ENCODE data around the gene PIK3R6. TPM values are rescaled to one million over a fixed set of nuclear protein-coding genes. Genes with fewer than 3 reads are reported as not detected.

The PIK3R6 gene
- total RNA-seq, 1 experiment from 2014 or later: not detected

GRCh38 chr17:8788998-8789397, 78.5 kb downstream of the PIK3R6 start:
- H4K8ac ChIP-seq (replicated peaks; ENCODE audit: insufficient read length, low read depth, low read length): no peak overlapping the region
- H3K79me2 ChIP-seq (ENCODE audit: insufficient read depth, low read length): no peaks in the 10 kb centered on the region
- peaks cover 17 to 21% of the 10 kb centered on the region in 2 experiments for H3K4me1 Mint-ChIP-seq
- H2BK20ac ChIP-seq (ENCODE audit: low read depth, low read length, poor library complexity, severe bottlenecking): no peak overlapping the region
- H3T11ph ChIP-seq (ENCODE audit: low read length): no peak overlapping the region
- no peak overlapping the region for H3K18ac ChIP-seq (ENCODE audit: insufficient read length, low read depth, low read length)
- no peak overlapping the region for H3K56ac ChIP-seq (ENCODE audit: insufficient read length, low read depth, low read length)
- no peak for DNase-seq
- no peak overlapping the region for H3K27ac ChIP-seq (ENCODE audit: insufficient read length, low read depth, low read length)
- peaks cover 2 to 10% (median 6%) of the 10 kb centered on the region in 3 experiments; a peak in 6 of 7 replicates for H3K36me3 Mint-ChIP-seq (ENCODE audit: insufficient read depth in 1 of 3, low read depth in 3 of 3)
- H3K27me3 ChIP-seq (ENCODE audit: insufficient read depth, low read length): no peaks in the 10 kb centered on the region
- no peaks in the 10 kb centered on the region for H4K20me1 ChIP-seq (ENCODE audit: control insufficient read depth, insufficient read depth, insufficient read length)
- no peak overlapping the region for H3K23ac ChIP-seq (ENCODE audit: insufficient read length, low read depth, low read length)
- H3K9ac ChIP-seq (ENCODE audit: extremely low read depth, insufficient read length, low read length): no peak overlapping the region
- H3K9me3 Mint-ChIP-seq: peaks cover 9 to 16% of the 10 kb centered on the region in 2 experiments
- H3K4ac ChIP-seq (ENCODE audit: low read depth, low read length): no peak overlapping the region
- H3K23me2 ChIP-seq (ENCODE audit: insufficient read length, low read depth, low read length, poor library complexity, severe bottlenecking): no peaks in the 10 kb centered on the region
- no peak overlapping the region for H3K27ac Mint-ChIP-seq
- no peak overlapping the region for H2BK15ac ChIP-seq (ENCODE audit: low read depth, low read length)
- H3K4me2 ChIP-seq (ENCODE audit: insufficient read depth, insufficient read length, low read length): no peak overlapping the region
- H3K14ac ChIP-seq (ENCODE audit: insufficient read depth, low read length): no peak overlapping the region
- no peak overlapping the region for H4K5ac ChIP-seq (ENCODE audit: insufficient read length, low read depth, low read length)
- WGBS (ENCODE audit: extremely low coverage, insufficient read length, low lambda C conversion rate): no CpG with 5 or more reads among the region's 2 CpGs
- H3K4me3 Mint-ChIP-seq: no peak overlapping the region
- H3K9me3 ChIP-seq (ENCODE audit: control insufficient read depth, low read depth, low read length): peaks cover 5% of the 10 kb centered on the region
- no peak overlapping the region for H2AFZ ChIP-seq (ENCODE audit: low read length)
- H2BK12ac ChIP-seq (ENCODE audit: insufficient read length, low read depth, low read length): no peak overlapping the region
- no peaks in the 10 kb centered on the region for H3K4me1 ChIP-seq (ENCODE audit: insufficient read depth, low read length)
- H4K91ac ChIP-seq (ENCODE audit: insufficient read length, low read depth, low read length): no peak overlapping the region
- no peak overlapping the region for H2AK5ac ChIP-seq (ENCODE audit: insufficient read length, low read length)
- no peak overlapping the region for H2BK5ac ChIP-seq (ENCODE audit: insufficient read length, low read length)
- H3K27me3 Mint-ChIP-seq (ENCODE audit: low read depth): no peaks in the 10 kb centered on the region; the same call in 1 of the 2 replicates
- H3K79me1 ChIP-seq (ENCODE audit: insufficient read depth, low read depth, low read length, poor library complexity, severe bottlenecking): no peaks in the 10 kb centered on the region
- no peak overlapping the region for H2BK120ac ChIP-seq (ENCODE audit: low read depth, low read length, poor library complexity, severe bottlenecking)
- TF ChIP-seq CTCF (conservative IDR thresholded peaks at IDR 0.05): no peak
